ENCODE measurements around the gene ENTPD2.

Gene ENTPD2

GRCh38 chr9:137078701-137079400 lies 25.0 kb upstream of the ENTPD2 start:
- no peak for DNase-seq (ENCODE audit: low read depth)
- TF ChIP-seq CTCF (IDR thresholded peaks at IDR 0.05; ENCODE audit: low read depth, low read length, missing control alignments) = no peak
- H3K4me3 ChIP-seq (ENCODE audit: low read depth, low read length) = peak overlapping the region; percentile 86; the same call in 1 of the 2 replicates

- no peak for TF ChIP-seq CTCF (IDR thresholded peaks at IDR 0.05; ENCODE audit: low read depth, low read length, missing control alignments)
- DNase-seq (ENCODE audit: low read depth) = no peak
- H3K4me3 ChIP-seq (ENCODE audit: low read depth, low read length) = peak overlapping the region; percentile 86
Observed at GRCh38 chr9:137077758-137078693, 24.2 kb upstream of the ENTPD2 start.

GRCh38 chr9:137077010-137077747 lies 23.3 kb upstream of the ENTPD2 start, which contains the start of gene UAP1L1:
UAP1L1 (plus strand) TSS chr9:137077517; CDS start chr9:137077533, 16 bp downstream.
- H3K4me3 ChIP-seq (ENCODE audit: low read depth, low read length) = peak within 1 kb of the TSS; percentile 86
- no peak for TF ChIP-seq CTCF (IDR thresholded peaks at IDR 0.05; ENCODE audit: low read depth, low read length, missing control alignments)
- DNase-seq (ENCODE audit: low read depth) = no peak

- peak overlapping the region; percentile 48 for H3K4me3 ChIP-seq (ENCODE audit: low read depth, low read length)
- no peak for TF ChIP-seq CTCF (IDR thresholded peaks at IDR 0.05; ENCODE audit: low read depth, low read length, missing control alignments)
- no peak for DNase-seq (ENCODE audit: low read depth)
Observed at GRCh38 chr9:137076636-137077009, 22.8 kb upstream of the ENTPD2 start.

- H3K4me3 ChIP-seq (ENCODE audit: low read depth, low read length) = no peak overlapping the region
- no peak for TF ChIP-seq CTCF (IDR thresholded peaks at IDR 0.05; ENCODE audit: low read depth, low read length, missing control alignments)
- no peak for DNase-seq (ENCODE audit: low read depth)
Observed at GRCh38 chr9:137075275-137075775, 21.5 kb upstream of the ENTPD2 start.

- no peak for TF ChIP-seq CTCF (IDR thresholded peaks at IDR 0.05; ENCODE audit: low read depth, low read length, missing control alignments)
- no peak overlapping the region for H3K4me3 ChIP-seq (ENCODE audit: low read depth, low read length)
- no peak for DNase-seq (ENCODE audit: low read depth)
Observed at GRCh38 chr9:137074657-137075274, 20.9 kb upstream of the ENTPD2 start.

Data from GM12864 (cell line).